DND-41 (cell line): ENCODE data around the gene BBS12.

ENCODE experiments used
- EZH2 ChIP-seq: IDR thresholded peaks from 3 replicates; pipeline ENCODE4 v1.6.1; 2012; ENCODE audit warnings: borderline replicate concordance, low read depth, mild to moderate bottlenecking, moderate library complexity, low read length, inconsistent platforms; ENCODE audit not compliant: severe bottlenecking
- TF ChIP-seq, protein P1 (sequence below): IDR thresholded peaks from 2 replicates; pipeline ENCODE4 v1.5.1; 2012; ENCODE audit warnings: borderline replicate concordance, low read length, moderate library complexity, mild to moderate bottlenecking; ENCODE audit not compliant: poor library complexity, severe bottlenecking; ENCODE audit errors: extremely low read depth

GRCh38 chr4:122772311-122772710, 39.8 kb downstream of the BBS12 start:
- TF ChIP-seq, protein P1, sequence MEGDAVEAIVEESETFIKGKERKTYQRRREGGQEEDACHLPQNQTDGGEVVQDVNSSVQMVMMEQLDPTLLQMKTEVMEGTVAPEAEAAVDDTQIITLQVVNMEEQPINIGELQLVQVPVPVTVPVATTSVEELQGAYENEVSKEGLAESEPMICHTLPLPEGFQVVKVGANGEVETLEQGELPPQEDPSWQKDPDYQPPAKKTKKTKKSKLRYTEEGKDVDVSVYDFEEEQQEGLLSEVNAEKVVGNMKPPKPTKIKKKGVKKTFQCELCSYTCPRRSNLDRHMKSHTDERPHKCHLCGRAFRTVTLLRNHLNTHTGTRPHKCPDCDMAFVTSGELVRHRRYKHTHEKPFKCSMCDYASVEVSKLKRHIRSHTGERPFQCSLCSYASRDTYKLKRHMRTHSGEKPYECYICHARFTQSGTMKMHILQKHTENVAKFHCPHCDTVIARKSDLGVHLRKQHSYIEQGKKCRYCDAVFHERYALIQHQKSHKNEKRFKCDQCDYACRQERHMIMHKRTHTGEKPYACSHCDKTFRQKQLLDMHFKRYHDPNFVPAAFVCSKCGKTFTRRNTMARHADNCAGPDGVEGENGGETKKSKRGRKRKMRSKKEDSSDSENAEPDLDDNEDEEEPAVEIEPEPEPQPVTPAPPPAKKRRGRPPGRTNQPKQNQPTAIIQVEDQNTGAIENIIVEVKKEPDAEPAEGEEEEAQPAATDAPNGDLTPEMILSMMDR = no peak
- TF ChIP-seq EZH2 = no peak
